HUES64 (cell line): ENCODE measurements around the gene GPX2.
"Not testable (repeated sequence)": the region's sequence is repeated elsewhere in the genome, so short reads cannot be mapped to it uniquely, and the experiment has no call there.

Experiments
- H3K27ac ChIP-seq: 2 replicates; pipeline ENCODE4 v1.7.0; 2013; ENCODE audit warnings: low read depth, low read length, inconsistent platforms
- H3K27me3 ChIP-seq: 2 replicates; pipeline ENCODE4 v1.6.1; 2013; ENCODE audit warnings: mild to moderate bottlenecking, low read length; ENCODE audit not compliant: insufficient read depth
- H3K36me3 ChIP-seq: 2 replicates; pipeline ENCODE4 v1.6.1; 2013; ENCODE audit warnings: mild to moderate bottlenecking, low read length; ENCODE audit not compliant: insufficient read depth
- H3K4me1 ChIP-seq: 2 replicates; pipeline ENCODE4 v1.6.1; 2013; ENCODE audit warnings: mild to moderate bottlenecking, low read length, moderate library complexity; ENCODE audit not compliant: insufficient read depth
- H3K4me3 ChIP-seq: 2 replicates; pipeline ENCODE4 v1.5.1; 2013; ENCODE audit warnings: mild to moderate bottlenecking, low read length, moderate library complexity
- H3K9ac ChIP-seq: 2 replicates; pipeline ENCODE4 v1.6.1; 2013; ENCODE audit warnings: mild to moderate bottlenecking, low read depth, low read length
- H3K9me3 ChIP-seq: 2 replicates; pipeline ENCODE4 v1.6.1; 2013; ENCODE audit warnings: low read depth, low read length; ENCODE audit not compliant: insufficient read depth
- WGBS: fragments of 150-250, 120-280 bp; methylation state at CpG from one replicate; pipeline ENCODE4 v1.1.7; 2013; ENCODE audit warnings: missing lambda C conversion rate; 5-methylcytosine and 5-hydroxymethylcytosine counted together

GPX2 gene

DNA sequence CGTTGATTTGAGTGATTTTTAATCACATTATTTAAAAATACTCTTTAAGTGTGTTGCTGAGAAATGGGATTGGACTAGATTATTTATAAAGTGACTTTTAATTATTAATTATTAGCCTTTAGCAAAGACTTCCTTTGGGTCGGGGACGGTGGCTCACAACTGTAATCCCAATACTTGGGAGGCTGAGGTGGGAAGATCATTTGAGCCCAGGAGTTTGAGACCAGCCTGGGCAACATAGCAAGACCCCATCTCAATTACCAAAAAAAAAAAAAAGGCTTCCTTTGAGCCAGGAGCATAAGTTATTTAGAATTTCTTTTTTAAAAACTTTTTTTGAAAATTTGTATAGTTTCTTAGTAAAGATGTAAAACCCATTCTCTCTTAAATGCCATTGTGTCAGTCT, 19.5 kb downstream of the GPX2 start:
- Histone ChIP-seq H3K27ac (no peak overlapping the region), H3K36me3 (peaks cover 47% of the 10 kb centered on the region), H3K4me3 (no peak overlapping the region), H3K9ac (no peak overlapping the region), H3K4me1 (no peaks in the 10 kb centered on the region), H3K27me3 (no peaks in the 10 kb centered on the region), H3K9me3 (no peaks in the 10 kb centered on the region)
- WGBS, result no CpG with 5 or more reads among the region's 3 CpGs

GRCh38 chr14:64920465-64920864, 22.1 kb downstream of the GPX2 start:
- H3K9me3 ChIP-seq, result no peaks in the 10 kb centered on the region
- 80% methylated on average over 2 of the region's 2 CpGs for WGBS
- H3K4me3 ChIP-seq, result no peak overlapping the region
- H3K27me3 ChIP-seq, result no peaks in the 10 kb centered on the region
- peaks cover 23% of the 10 kb centered on the region for H3K36me3 ChIP-seq
- H3K4me1 ChIP-seq, result peaks cover 4% of the 10 kb centered on the region
- H3K27ac ChIP-seq, result no peak overlapping the region
- H3K9ac ChIP-seq, result no peak overlapping the region

- H3K27ac ChIP-seq, result no peak overlapping the region
- 87% methylated on average over 5 of the region's 5 CpGs for WGBS
Observed at GRCh38 chr14:64919618-64920017, 22.9 kb downstream of the GPX2 start.

DNA sequence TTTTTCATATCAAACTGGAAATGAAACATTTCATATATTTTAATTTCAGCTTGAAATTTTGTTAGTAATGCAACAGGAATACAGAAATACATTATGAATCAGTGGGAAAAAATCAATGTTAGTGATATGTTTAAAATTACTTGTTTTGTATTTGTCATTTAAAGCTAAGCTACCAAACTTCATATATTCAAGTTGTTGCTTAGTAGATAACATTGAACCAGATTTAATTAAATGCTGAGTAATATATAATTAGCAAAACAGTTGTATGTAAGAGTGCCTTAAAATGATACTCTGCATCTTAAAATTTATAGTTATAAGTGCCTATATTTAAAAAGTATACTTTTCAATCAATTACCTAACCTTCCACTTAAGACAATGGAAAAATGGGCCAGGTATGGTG, 23.3 kb downstream of the GPX2 start:
- Histone ChIP-seq H3K36me3 (peaks cover 11% of the 10 kb centered on the region), H3K4me3 (no peak overlapping the region), H3K4me1 (peaks cover 10% of the 10 kb centered on the region), H3K27ac (no peak overlapping the region), H3K9ac (no peak overlapping the region), H3K9me3 (no peaks in the 10 kb centered on the region), H3K27me3 (no peaks in the 10 kb centered on the region)

More at GRCh38 chr14:64919618-64920017, 22.9 kb downstream of the GPX2 start:
- no peaks in the 10 kb centered on the region for H3K27me3 ChIP-seq
- peaks cover 15% of the 10 kb centered on the region for H3K36me3 ChIP-seq
- H3K4me1 ChIP-seq, result peaks cover 10% of the 10 kb centered on the region
- no peak overlapping the region for H3K9ac ChIP-seq
- no peak overlapping the region for H3K4me3 ChIP-seq
- no peaks in the 10 kb centered on the region for H3K9me3 ChIP-seq

- 91% methylated on average over 4 of the region's 4 CpGs for WGBS
- H3K4me1 ChIP-seq, result peaks cover 10% of the 10 kb centered on the region
- no peaks in the 10 kb centered on the region for H3K27me3 ChIP-seq
- peaks cover 4% of the 10 kb centered on the region; the same call in 1 of the 2 replicates for H3K36me3 ChIP-seq
- no peak overlapping the region for H3K9ac ChIP-seq
- no peak overlapping the region for H3K4me3 ChIP-seq
- no peak overlapping the region for H3K27ac ChIP-seq
- H3K9me3 ChIP-seq, result no peaks in the 10 kb centered on the region
Observed at GRCh38 chr14:64918216-64918615, 24.3 kb downstream of the GPX2 start.

DNA sequence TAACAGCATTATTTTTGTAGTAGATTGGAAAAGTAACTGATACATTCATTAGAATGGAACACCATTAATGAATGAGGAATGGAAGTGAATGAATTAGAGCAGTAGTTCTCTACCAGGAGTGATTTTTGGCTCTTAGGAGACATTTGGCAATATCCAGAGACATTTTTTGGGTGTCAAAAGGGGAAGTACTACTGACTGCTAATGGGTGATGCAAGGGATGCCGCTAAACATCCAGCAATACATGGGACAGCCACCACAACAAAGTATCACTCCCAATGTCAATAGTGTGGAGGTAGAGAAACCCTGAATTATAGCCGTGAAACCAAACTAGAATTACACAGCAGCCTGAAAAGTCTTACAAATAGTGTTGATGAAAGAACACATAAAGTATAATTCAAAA, 26.7 kb downstream of the GPX2 start:
- 100% methylated on average over 1 of the region's 2 CpGs for WGBS
- H3K27ac ChIP-seq, result no peak overlapping the region
- H3K4me3 ChIP-seq, result peak overlapping the region; percentile 91

GRCh38 chr14:64915029-64915424, 27.5 kb downstream of the GPX2 start:
- H3K9ac ChIP-seq, result peak overlapping the region; percentile 96
- H3K27ac ChIP-seq, result peak overlapping the region; percentile 94
- H3K27me3 ChIP-seq, result no peaks in the 10 kb centered on the region
- H3K9me3 ChIP-seq, result no peaks in the 10 kb centered on the region
- H3K4me1 ChIP-seq, result peaks cover 10% of the 10 kb centered on the region
- peak overlapping the region; percentile 91 for H3K4me3 ChIP-seq
- WGBS, result 47% methylated on average over 4 of the region's 4 CpGs
- H3K36me3 ChIP-seq, result no peaks in the 10 kb centered on the region

More for the DNA sequence above, 26.7 kb downstream of the GPX2 start:
- Histone ChIP-seq H3K36me3 (no peaks in the 10 kb centered on the region), H3K9ac (no peak overlapping the region), H3K9me3 (no peaks in the 10 kb centered on the region), H3K27me3 (no peaks in the 10 kb centered on the region), H3K4me1 (peaks cover 10% of the 10 kb centered on the region)

DNA sequence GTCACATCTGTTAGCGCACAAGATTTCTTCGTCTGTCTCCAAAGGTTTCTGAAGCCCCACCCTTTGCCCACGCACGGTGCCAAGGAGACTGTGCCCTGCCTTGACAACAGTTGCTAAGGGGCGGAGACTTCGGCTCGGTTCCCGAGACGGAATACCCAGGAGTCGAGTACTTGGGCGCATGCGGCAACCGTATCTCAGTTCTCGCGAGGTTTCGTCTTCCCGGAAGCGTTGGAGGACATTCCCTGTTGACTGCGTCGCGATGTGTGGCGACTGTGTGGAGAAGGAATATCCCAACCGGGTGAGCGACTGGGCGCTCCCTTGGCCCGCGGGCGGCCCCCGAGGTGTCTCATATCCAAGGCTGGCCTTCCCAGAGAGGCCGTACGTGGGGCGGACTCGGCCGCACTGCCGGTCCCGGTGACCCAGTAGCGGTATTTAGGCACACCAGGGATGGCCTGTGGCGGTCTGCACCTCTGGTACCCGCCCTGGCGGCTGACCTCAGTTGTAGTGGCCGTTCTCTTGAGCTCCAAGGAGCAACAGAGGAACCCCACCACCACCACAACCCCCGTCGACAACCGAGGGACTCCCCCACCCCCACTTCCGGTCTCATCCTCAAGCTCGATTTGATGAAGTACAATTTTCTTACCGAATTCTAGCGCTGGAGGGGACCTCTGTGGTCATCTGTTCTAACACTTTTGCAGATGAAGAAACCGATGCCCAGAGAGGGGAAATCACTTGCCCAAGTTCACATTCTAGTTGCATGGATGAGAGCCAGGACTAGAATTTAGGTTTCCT, 28.1 kb downstream of the GPX2 start, which contains the start of gene CHURC1:
Gene CHURC1 (plus strand): TSS at position 219 of the 792 bp plus-strand sequence. CDS start 41 bp downstream, at position 260.
- H3K4me3 ChIP-seq, result peak within 1 kb of the TSS; percentile 91
- H3K27ac ChIP-seq, result peak within 1 kb of the TSS; percentile 94
- no peaks in the 10 kb centered on the region for H3K9me3 ChIP-seq
- H3K27me3 ChIP-seq, result no peaks in the 10 kb centered on the region
- peaks cover 10% of the 10 kb centered on the region for H3K4me1 ChIP-seq
- peak within 1 kb of the TSS; percentile 96 for H3K9ac ChIP-seq
- no peaks in the 10 kb centered on the region for H3K36me3 ChIP-seq
- WGBS, result under 1% methylated on average over 49 of the region's 49 CpGs

- not testable (repeated sequence) for H3K27me3 ChIP-seq, H3K36me3 ChIP-seq, H3K27ac ChIP-seq, H3K4me3 ChIP-seq, H3K9ac ChIP-seq, H3K9me3 ChIP-seq
- 67% methylated on average over 1 of the region's 5 CpGs for WGBS
- peaks cover 10% of the 10 kb centered on the region for H3K4me1 ChIP-seq
Observed at GRCh38 chr14:64913477-64913876, 29.1 kb downstream of the GPX2 start.

DNA sequence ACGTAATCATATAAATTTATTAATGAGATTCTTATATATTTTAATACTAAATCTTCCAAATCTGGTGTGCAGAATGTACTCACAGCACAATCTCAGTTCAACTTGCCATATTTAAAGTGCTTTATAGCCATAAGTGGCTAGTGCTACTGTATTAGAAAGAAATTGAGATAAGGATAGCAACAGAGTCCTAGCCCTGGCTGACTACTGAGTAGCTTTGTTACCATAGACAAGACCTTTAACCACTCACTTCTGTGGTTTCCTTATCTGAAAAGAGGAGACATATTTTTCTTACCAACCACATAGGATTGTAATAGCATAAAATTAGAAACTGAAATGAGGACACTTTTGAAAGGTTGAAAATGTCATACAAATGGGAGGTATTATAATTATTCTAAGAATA, 30.3 kb downstream of the GPX2 start:
- Histone ChIP-seq H3K27me3 (no peaks in the 10 kb centered on the region), H3K27ac (no peak overlapping the region), H3K4me3 (no peak overlapping the region), H3K4me1 (peaks cover 10% of the 10 kb centered on the region), H3K9ac (no peak overlapping the region), H3K36me3 (no peaks in the 10 kb centered on the region), H3K9me3 (no peaks in the 10 kb centered on the region)
- WGBS, result no CpG with 5 or more reads among the region's 1 CpG

- H3K4me3 ChIP-seq, result no peak overlapping the region
- no peaks in the 10 kb centered on the region for H3K36me3 ChIP-seq
- no peaks in the 10 kb centered on the region for H3K9me3 ChIP-seq
- peaks cover 10% of the 10 kb centered on the region for H3K4me1 ChIP-seq
- no peak overlapping the region for H3K9ac ChIP-seq
- 17% methylated on average over 3 of the region's 3 CpGs for WGBS
- no peak overlapping the region for H3K27ac ChIP-seq
- no peaks in the 10 kb centered on the region for H3K27me3 ChIP-seq
Observed at GRCh38 chr14:64910847-64911495, 31.6 kb downstream of the GPX2 start.
